Activated CD8-positive, alpha-beta memory T cell treated with anti-CD3 and anti-CD28 coated beads, Interleukin-2, amount 10 ng/mL, durations not matched to agents 7 days and 5 days (primary cell): ENCODE results near the gene ZNF619. TPM values are rescaled to one million over a fixed set of nuclear protein-coding genes. Genes with fewer than 3 reads are reported as not detected.
"Not testable (repeated sequence)": the region's sequence is repeated elsewhere in the genome, so short reads cannot be mapped to it uniquely, and the experiment has no call there.

Source experiments
- ATAC-seq: fragments of 150-1000 bp; cut with Tn5 transposase; one replicate; pipeline ENCODE4 v1.10.0; 2021; ENCODE audit warnings: moderate library complexity
- CTCF ChIA-PET: fragments of 350-600 bp; sonication (Branson Sonifier 250); formaldehyde crosslinking; loops from one replicate; lab custom pipeline; 2021; ENCODE audit warnings: antibody characterized with exemption; lab: Charles Lee
- DNase-seq: peaks from one replicate; pipeline ENCODE4 v3.0.0-alpha.2; 2020
- H3K27ac Mint-ChIP-seq: one replicate; pipeline ENCODE4 v1.8.0; 2021; ENCODE audit warnings: mild to moderate bottlenecking, mixed read lengths
- H3K27me3 Mint-ChIP-seq: one replicate; pipeline ENCODE4 v1.8.0; 2021; ENCODE audit warnings: mixed read lengths
- H3K36me3 Mint-ChIP-seq: one replicate; pipeline ENCODE4 v1.8.0; 2021; ENCODE audit warnings: mild to moderate bottlenecking, mixed read lengths
- H3K4me1 Mint-ChIP-seq: one replicate; pipeline ENCODE4 v1.8.0; 2021; ENCODE audit warnings: mixed read lengths
- H3K4me3 Mint-ChIP-seq: one replicate; pipeline ENCODE4 v1.8.0; 2021; ENCODE audit warnings: mild to moderate bottlenecking, moderate library complexity, mixed read lengths
- H3K9me3 Mint-ChIP-seq: one replicate; pipeline ENCODE4 v1.8.0; 2022; ENCODE audit warnings: low read depth, mixed read lengths
- total RNA-seq, 2 experiments: library from RNA; stranded (reverse); gene quantifications; one replicate each; pipeline ENCODE4 v1.2.3, GENCODE V29; 2021

ZNF619 gene
- total RNA-seq, 2 experiments from 2014 or later, result 10.1 to 11.0 TPM

DNA sequence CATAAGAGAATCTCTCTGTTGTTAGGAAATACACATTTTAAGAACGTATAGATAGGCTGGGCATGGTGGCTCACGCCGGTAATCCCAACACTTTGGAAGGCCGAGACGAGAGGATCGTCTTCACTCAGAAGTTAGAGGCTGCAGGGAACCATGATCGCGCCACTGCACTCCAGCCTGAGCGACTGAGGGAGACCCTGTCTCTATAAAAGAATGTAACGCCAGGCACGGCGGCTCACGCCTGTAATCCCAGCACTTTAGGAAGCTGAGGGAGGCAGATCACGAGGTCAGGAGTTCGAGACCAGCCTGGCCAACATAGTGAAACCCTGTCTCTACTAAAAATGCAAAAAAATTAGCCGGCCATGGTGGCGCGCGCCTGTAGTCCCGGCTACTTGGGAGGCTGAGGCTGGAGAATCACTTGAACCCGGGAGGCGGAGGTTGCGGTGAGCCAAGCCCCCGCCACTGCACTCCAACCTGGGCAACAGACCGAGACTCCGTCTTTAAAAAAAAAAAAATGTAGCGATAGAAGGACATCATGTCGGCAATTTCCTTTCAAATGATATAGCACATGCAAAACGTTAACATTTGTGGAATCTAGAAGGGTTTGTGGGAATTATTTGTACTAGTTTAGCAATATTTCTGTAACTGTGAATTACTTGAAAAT is 20.5 kb upstream of the ZNF619 start:
- CTCF ChIA-PET, result interaction anchor here (1.0 to 1.9 kb wide), 3 partner anchors 21 to 253 kb away, joined by 3 to 10 read pairs (median 4); partner anchors contain the start of gene ZNF619
- no peak for DNase-seq
- H3K9me3 Mint-ChIP-seq, result no peaks in the 10 kb centered on the region
- peaks cover 37% of the 10 kb centered on the region for H3K36me3 Mint-ChIP-seq
- peaks cover 71% of the 10 kb centered on the region for H3K4me1 Mint-ChIP-seq
- no peaks in the 10 kb centered on the region for H3K27me3 Mint-ChIP-seq
- peak overlapping the region; percentile 88 for H3K27ac Mint-ChIP-seq
- H3K4me3 Mint-ChIP-seq, result peak overlapping the region; percentile 93
- ATAC-seq, result no peak

DNA sequence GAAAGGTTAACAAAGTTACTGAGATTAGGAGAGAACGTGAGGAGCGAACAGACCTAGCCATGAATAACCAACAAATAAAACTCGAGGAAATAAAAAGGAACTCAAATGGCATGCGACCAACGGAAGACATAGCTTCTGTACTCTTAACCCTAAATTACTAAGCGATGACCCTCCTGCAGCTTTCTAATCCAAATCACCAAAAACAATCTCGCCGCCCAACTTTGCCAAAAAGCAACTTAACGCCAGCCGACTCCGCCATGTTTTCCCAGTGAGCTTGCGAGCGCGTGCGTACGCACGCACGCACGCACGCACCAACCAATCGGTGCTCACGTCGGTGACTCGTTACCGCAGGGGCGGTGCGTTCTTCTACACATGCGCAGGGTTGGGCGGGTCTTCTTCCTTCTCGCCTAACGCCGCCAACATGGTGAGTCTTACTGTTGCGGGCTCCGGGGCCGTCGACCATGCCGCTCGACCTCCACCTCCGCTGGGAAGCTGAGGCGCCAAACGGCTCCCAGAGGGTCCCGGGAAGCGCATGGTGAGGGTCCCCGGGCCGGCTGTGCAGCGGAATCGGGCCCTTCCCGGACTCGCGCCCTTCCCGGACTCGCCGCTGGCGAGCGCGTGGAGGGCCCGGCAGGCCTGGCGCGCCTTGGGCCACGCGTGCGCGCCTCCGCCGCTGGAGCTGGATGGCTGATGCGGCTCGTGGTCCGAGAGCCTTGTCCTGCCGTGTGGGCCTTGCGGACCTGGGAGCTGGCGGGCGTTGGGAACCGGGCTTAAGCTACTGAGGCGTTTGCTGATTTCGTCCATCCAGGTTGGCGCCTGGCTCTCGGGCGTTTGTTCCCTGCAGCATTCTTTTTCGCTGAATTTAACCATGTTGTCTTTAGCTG is 19.7 kb upstream of the ZNF619 start, which contains the start of gene RPL14:
Gene RPL14 (plus strand): TSS at position 400 of the 884 bp plus-strand sequence. CDS start 133 bp downstream, at position 533.
- H3K27me3 Mint-ChIP-seq, result no peaks in the 10 kb centered on the region
- CTCF ChIA-PET, result interaction anchor here (0.8 to 1.9 kb wide), 4 partner anchors 20 to 254 kb away, joined by 3 to 10 read pairs (median 4); partner anchors contain the start of gene ZNF619

DNA sequence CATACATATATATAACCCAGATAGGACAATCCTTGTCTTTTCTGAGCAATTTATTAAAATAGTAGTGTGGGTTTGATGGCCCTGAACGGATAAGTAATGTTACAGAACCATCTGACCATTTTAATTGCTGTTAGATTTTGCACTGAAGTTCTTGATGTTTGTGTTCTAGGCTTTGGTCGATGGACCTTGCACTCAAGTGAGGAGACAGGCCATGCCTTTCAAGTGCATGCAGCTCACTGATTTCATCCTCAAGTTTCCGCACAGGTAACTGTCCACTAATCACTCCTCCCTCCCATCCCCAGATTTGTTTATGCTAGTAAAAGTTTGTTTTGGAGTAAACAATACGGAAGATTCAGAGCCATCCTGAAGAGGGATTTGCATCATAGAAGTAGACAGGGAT is 18.4 kb upstream of the ZNF619 start:
- CTCF ChIA-PET, result interaction anchor here (1.9 kb wide), 1 partner anchor 19 kb away, joined by 10 read pairs; the partner anchor contains the start of gene ZNF619
- no peak for ATAC-seq
- Mint-ChIP-seq H3K4me3 (peak overlapping the region; percentile 93), H3K27me3 (no peaks in the 10 kb centered on the region), H3K36me3 (peaks cover 46% of the 10 kb centered on the region), H3K27ac (peak overlapping the region; percentile 88), H3K4me1 (peaks cover 68% of the 10 kb centered on the region), H3K9me3 (no peaks in the 10 kb centered on the region)
- no peak for DNase-seq

More for the DNA sequence above, 19.7 kb upstream of the ZNF619 start, which contains the start of gene RPL14:
- Mint-ChIP-seq H3K27ac (peak within 1 kb of the TSS; percentile 88), H3K9me3 (no peaks in the 10 kb centered on the region), H3K4me3 (peak within 1 kb of the TSS; percentile 93), H3K36me3 (peaks cover 41% of the 10 kb centered on the region), H3K4me1 (peaks cover 69% of the 10 kb centered on the region)
- peak; percentile 72 for ATAC-seq
- DNase-seq, result peak; percentile 97

DNA sequence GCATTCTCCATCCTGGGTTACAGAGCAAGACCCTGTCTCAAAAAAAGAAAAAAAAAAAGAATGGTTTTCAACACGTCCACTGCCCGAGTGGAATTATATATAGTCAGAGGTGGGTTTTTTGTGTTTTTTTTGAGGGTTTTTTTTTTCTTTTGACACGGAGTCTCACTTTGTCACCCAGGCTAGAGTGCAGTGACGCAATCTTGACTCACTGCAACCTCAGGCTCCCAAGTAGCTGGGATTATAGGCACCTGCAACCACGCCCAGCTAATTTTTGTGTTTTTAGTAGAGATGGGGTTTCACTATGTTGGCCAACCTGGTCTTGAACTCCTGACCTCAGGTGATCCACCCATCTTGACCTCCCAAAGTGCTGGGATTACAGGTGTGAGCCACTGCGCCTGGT is 16.4 kb upstream of the ZNF619 start:
- ATAC-seq, H3K27me3 Mint-ChIP-seq, H3K4me3 Mint-ChIP-seq, H3K9me3 Mint-ChIP-seq, DNase-seq: not testable (repeated sequence)
- peak overlapping the region; percentile 24 for H3K27ac Mint-ChIP-seq
- CTCF ChIA-PET, result interaction anchor here (0.6 kb wide), 1 partner anchor 11 kb away, joined by 3 read pairs; no protein-coding TSS in a partner anchor
- peaks cover 61% of the 10 kb centered on the region for H3K36me3 Mint-ChIP-seq
- peaks cover 72% of the 10 kb centered on the region for H3K4me1 Mint-ChIP-seq

DNA sequence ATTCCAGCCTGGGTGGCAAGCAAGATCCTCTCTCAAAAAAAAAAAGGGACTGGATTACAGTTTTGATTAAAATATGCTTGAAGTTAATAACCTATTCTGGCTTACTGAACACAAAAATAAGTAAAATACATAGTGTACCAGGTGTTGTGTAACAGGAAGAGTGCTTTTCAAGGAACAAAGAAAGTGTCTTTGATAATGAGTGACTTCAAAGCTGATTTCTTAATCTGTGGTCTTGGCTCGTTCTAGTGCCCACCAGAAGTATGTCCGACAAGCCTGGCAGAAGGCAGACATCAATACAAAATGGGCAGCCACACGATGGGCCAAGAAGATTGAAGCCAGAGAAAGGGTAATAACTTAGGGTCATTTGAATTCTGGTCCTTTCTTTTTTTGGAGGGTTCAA is 15.8 kb upstream of the ZNF619 start:
- no peak overlapping the region for H3K4me3 Mint-ChIP-seq
- H3K4me1 Mint-ChIP-seq, result peaks cover 68% of the 10 kb centered on the region
- no peaks in the 10 kb centered on the region for H3K9me3 Mint-ChIP-seq
- H3K27me3 Mint-ChIP-seq, result no peaks in the 10 kb centered on the region
- ATAC-seq (no peak), DNase-seq (no peak)
- CTCF ChIA-PET, result no interaction called here
- H3K27ac Mint-ChIP-seq, result peak overlapping the region; percentile 10
- peaks cover 64% of the 10 kb centered on the region for H3K36me3 Mint-ChIP-seq

DNA sequence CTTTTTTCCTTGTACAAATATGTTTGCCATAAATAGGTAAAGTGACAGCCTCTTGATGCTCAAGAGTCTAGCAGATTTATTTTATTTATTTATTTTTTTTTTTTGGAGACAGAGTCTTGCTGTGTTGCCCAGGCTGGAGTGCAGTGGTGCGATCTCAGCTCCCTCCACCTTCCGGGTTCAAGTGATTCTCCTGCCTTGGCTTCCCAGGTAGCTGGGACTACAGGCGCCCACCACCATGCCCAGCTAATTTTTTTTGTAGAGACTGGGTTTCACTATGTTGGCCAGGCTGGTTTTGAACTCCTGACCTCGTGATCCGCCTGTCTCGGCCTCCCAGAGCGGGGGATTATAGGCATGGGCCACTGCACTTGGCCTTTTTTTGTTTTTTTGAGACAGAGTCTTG is 14.1 kb upstream of the ZNF619 start:
- H3K4me1 Mint-ChIP-seq, result peaks cover 60% of the 10 kb centered on the region
- H3K9me3 Mint-ChIP-seq, ATAC-seq, H3K4me3 Mint-ChIP-seq, H3K27ac Mint-ChIP-seq, CTCF ChIA-PET, DNase-seq, H3K27me3 Mint-ChIP-seq: not testable (repeated sequence)
- H3K36me3 Mint-ChIP-seq, result peaks cover 64% of the 10 kb centered on the region

DNA sequence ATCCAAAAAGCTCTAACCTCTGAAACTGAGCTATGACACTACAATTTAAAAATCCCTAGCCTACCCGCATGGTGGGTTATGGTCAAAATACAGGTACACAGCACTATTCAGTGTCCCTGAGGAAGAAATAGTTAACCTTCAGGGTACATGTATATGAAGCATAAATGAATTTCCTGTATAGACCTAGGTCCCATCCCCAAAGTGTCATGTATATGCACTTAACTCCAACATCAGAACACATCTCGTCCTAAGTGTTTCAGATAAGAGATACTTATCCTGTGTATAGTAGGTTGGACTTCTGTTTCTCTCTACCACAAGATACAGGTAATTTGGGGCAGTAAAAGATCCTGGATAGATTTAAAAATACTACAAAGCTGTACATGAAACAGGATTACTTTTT is 13.3 kb upstream of the ZNF619 start:
- H3K4me1 Mint-ChIP-seq, result peaks cover 53% of the 10 kb centered on the region
- H3K4me3 Mint-ChIP-seq, result no peak overlapping the region
- DNase-seq, result no peak
- H3K9me3 Mint-ChIP-seq, result no peaks in the 10 kb centered on the region
- CTCF ChIA-PET, result interaction anchor here (1.1 to 1.2 kb wide), 2 partner anchors 13 to 42 kb away, joined by 3 to 4 read pairs; partner anchors contain the start of genes ZNF619 and ZNF620
- ATAC-seq, result no peak
- peaks cover 60% of the 10 kb centered on the region for H3K36me3 Mint-ChIP-seq
- peak overlapping the region; percentile 41 for H3K27ac Mint-ChIP-seq
- no peaks in the 10 kb centered on the region for H3K27me3 Mint-ChIP-seq

DNA sequence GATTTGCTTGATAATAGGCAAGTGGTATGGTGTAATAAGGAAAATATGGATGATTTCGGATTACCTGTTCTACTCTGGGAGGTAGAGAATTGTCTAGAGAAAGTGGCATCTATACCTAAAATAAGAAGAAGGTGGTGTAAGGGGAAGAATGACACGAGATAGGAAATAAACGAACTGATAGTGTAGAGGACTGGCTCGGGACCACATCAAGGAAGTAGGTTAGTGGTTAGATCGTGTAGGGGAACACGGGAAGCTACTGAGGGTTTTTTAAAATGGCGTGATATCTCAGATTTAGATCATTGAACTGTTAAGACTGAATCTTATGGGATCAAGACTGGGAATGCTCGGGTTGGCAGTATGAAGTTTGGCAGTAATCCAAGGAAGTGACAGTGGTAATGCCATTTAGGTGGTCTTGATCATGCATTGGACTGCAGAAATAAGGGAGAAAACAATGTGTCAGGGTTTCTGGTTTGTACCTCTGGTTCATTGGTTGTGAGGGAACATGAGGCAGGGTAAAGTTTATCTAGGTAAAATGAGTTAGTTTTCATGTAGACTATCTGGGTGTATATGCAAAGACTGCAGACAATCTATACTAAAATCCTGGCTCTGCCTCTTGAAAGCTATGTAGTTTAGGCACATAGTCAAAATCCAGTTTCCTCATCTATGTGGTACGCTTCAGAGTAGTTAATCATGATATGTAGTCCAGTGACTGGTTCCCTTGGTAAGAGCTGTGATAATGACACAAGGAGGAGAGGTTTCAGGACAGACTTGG is 12.4 kb upstream of the ZNF619 start:
- ATAC-seq, result peak; percentile 78
- CTCF ChIA-PET, result interaction anchor here (1.1 to 1.2 kb wide), 2 partner anchors 13 to 41 kb away, joined by 3 to 4 read pairs; partner anchors contain the start of genes ZNF619 and ZNF620
- Mint-ChIP-seq H3K4me3 (no peak overlapping the region), H3K9me3 (no peaks in the 10 kb centered on the region), H3K36me3 (peaks cover 51% of the 10 kb centered on the region), H3K27me3 (no peaks in the 10 kb centered on the region), H3K4me1 (peaks cover 45% of the 10 kb centered on the region), H3K27ac (peak overlapping the region; percentile 79)
- no peak for DNase-seq

DNA sequence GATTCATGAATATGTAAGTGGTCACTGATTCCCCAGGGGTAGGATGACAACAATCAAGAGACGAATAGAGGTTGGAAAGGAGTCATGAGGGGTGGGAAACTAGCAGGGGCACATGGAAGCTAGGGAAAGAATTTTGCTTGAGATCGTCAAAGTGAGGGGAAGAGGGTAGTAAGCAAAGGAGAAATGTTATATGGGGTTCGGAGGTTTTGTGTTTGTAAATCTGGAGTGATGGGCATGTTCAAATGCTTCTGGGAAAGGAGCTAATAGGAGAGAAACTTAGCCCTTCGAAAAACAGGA is 11.9 kb upstream of the ZNF619 start:
- ATAC-seq, result no peak
- Mint-ChIP-seq H3K36me3 (peaks cover 48% of the 10 kb centered on the region), H3K27ac (peak overlapping the region; percentile 79), H3K9me3 (no peaks in the 10 kb centered on the region), H3K27me3 (no peaks in the 10 kb centered on the region), H3K4me1 (peaks cover 41% of the 10 kb centered on the region), H3K4me3 (no peak overlapping the region)
- CTCF ChIA-PET, result no interaction called here
- no peak for DNase-seq

DNA sequence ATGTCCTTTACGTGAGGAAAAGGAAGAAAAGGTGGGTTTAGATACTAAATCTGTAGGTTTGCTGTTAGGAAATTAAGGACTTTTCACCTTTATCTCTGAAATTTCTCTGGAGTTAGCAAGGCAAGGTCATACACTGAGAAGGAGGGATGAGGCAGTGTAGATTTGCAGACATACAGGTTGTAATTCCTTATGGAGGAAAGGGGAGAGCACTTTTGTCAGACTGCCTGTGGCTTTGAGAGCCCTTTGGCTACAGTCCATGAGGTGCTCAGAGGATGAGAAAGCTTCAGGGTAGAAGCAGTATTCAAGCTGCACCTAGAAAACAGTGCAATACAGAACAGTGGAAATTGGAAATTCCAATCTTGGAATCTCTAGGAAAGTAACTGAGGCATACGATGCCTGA is 11.5 kb upstream of the ZNF619 start:
- no peak for ATAC-seq
- H3K36me3 Mint-ChIP-seq, result peaks cover 45% of the 10 kb centered on the region
- H3K27me3 Mint-ChIP-seq, result no peaks in the 10 kb centered on the region
- no peaks in the 10 kb centered on the region for H3K9me3 Mint-ChIP-seq
- H3K4me3 Mint-ChIP-seq, result no peak overlapping the region
- DNase-seq, result no peak
- CTCF ChIA-PET, result interaction anchor here (0.6 kb wide), 1 partner anchor 20 kb away, joined by 3 read pairs; no protein-coding TSS in a partner anchor
- no peak overlapping the region for H3K27ac Mint-ChIP-seq
- peaks cover 37% of the 10 kb centered on the region for H3K4me1 Mint-ChIP-seq

DNA sequence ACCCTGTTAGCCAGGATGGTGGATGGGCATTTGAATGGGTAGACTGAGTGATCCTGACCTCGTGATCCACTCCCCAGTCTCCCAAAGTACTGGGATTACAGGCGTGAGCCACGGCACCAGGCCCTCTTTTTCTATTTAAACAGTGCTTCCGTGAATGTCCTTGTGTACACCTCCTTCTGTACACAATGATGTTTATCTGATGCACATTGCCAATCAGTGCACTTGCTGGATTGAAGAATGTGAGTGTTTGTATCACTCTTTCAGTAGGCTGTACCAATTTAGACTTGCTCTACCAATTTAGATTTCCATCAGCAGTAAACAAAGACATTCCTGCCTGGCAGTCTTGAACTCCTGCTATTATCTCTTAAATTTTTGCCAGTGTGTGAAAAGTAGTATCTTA is 8.9 kb upstream of the ZNF619 start:
- peaks cover 24% of the 10 kb centered on the region for H3K4me1 Mint-ChIP-seq
- no peak for DNase-seq
- CTCF ChIA-PET, result interaction anchor here (0.6 kb wide), 1 partner anchor 51 kb away, joined by 3 read pairs; no protein-coding TSS in a partner anchor
- no peaks in the 10 kb centered on the region for H3K27me3 Mint-ChIP-seq
- peaks cover 31% of the 10 kb centered on the region for H3K36me3 Mint-ChIP-seq
- no peak overlapping the region for H3K4me3 Mint-ChIP-seq
- no peak for ATAC-seq
- H3K9me3 Mint-ChIP-seq, result no peaks in the 10 kb centered on the region
- H3K27ac Mint-ChIP-seq, result no peak overlapping the region

DNA sequence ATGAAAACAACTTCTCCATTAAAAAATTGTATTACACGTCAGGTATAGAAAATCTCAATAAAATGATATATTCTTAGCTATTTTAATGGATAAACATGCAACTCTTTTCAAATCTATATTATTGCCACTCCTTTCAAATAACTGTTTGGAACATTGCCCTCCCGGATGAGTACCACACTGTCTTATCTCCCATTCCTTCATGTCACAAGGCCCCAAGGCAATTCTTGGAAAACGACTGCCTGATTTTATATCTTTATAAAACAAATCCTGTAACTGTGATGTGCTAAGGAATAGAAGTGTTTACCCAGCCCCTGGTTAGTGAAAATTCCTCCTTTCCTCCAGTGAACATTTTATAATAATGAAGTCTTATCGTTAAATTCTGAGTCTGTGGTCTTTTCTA is 6.2 kb upstream of the ZNF619 start:
- H3K27me3 Mint-ChIP-seq, result no peaks in the 10 kb centered on the region
- H3K27ac Mint-ChIP-seq, result no peak overlapping the region
- CTCF ChIA-PET, result no interaction called here
- H3K4me3 Mint-ChIP-seq, result no peak overlapping the region
- peaks cover 1% of the 10 kb centered on the region for H3K4me1 Mint-ChIP-seq
- no peak for ATAC-seq
- H3K36me3 Mint-ChIP-seq, result peaks cover 11% of the 10 kb centered on the region
- no peak for DNase-seq
- H3K9me3 Mint-ChIP-seq, result no peaks in the 10 kb centered on the region
